ENCODE data around the gene PPP6R2.

PPP6R2 gene

GRCh38 chr22:50471197-50471847 lies 128.2 kb downstream of the PPP6R2 start:
- DNase-seq (ENCODE audit: low spot score): no peak

GRCh38 chr22:50471962-50472361 lies 128.8 kb downstream of the PPP6R2 start:
- DNase-seq (ENCODE audit: low spot score): no peak

GRCh38 chr22:50473088-50473487 lies 130.0 kb downstream of the PPP6R2 start:
- no peak for DNase-seq (ENCODE audit: low spot score)

GRCh38 chr22:50473855-50474671 lies 130.9 kb downstream of the PPP6R2 start:
- no peak for DNase-seq (ENCODE audit: low spot score)

GRCh38 chr22:50474710-50475651 lies 131.9 kb downstream of the PPP6R2 start, which contains the start of gene SBF1:
TSS of gene SBF1 (minus strand) at chr22:50475035. CDS start at chr22:50474840, 195 bp downstream.
- peak; percentile 81 for DNase-seq (ENCODE audit: low spot score)

- DNase-seq (ENCODE audit: low spot score): no peak
These were observed 132.5 kb downstream of the PPP6R2 start for GRCh38 chr22:50475652-50476002.

- no peak for DNase-seq (ENCODE audit: low spot score)
These were observed 133.7 kb downstream of the PPP6R2 start for GRCh38 chr22:50476868-50477267.

GRCh38 chr22:50477923-50478322 lies 134.8 kb downstream of the PPP6R2 start:
- DNase-seq (ENCODE audit: low spot score): no peak

GRCh38 chr22:50479721-50480120 lies 136.6 kb downstream of the PPP6R2 start:
- no peak for DNase-seq (ENCODE audit: low spot score)

- DNase-seq (ENCODE audit: low spot score): no peak
These were observed 137.9 kb downstream of the PPP6R2 start for GRCh38 chr22:50481045-50481439.

GRCh38 chr22:50481440-50482106 lies 138.4 kb downstream of the PPP6R2 start, which contains the start of gene ADM2:
TSS of gene ADM2 (plus strand) at chr22:50481543. CDS start at chr22:50481848, 305 bp downstream.
- DNase-seq (ENCODE audit: low spot score): no peak

GRCh38 chr22:50482107-50483074 lies 139.3 kb downstream of the PPP6R2 start:
- no peak for DNase-seq (ENCODE audit: low spot score)

GRCh38 chr22:50483106-50483505 lies 140.0 kb downstream of the PPP6R2 start:
- DNase-seq (ENCODE audit: low spot score): no peak

GRCh38 chr22:50483556-50483955 lies 140.4 kb downstream of the PPP6R2 start:
- no peak for DNase-seq (ENCODE audit: low spot score)

- DNase-seq (ENCODE audit: low spot score): no peak
These were observed 141.1 kb downstream of the PPP6R2 start for GRCh38 chr22:50483977-50484853.

- DNase-seq (ENCODE audit: low spot score): no peak
These were observed 142.3 kb downstream of the PPP6R2 start for GRCh38 chr22:50485221-50486131.

GRCh38 chr22:50486561-50487289 lies 143.6 kb downstream of the PPP6R2 start, which contains the start of gene MIOX:
TSS of gene MIOX (plus strand) at chr22:50486859. CDS start at chr22:50486898, 39 bp downstream.
- DNase-seq (ENCODE audit: low spot score): no peak
